ENCODE results near the gene LIPM. TPM values are rescaled to one million over a fixed set of nuclear protein-coding genes. Genes with fewer than 3 reads are reported as not detected.

LIPM gene
- total and polyA plus RNA-seq, 10 donors: not detected

GRCh38 chr10:88804083-88804812 is 1.7 kb downstream of the LIPM start:
- Histone ChIP-seq H3K27me3 (replicated peaks in 1 of 7) (no peaks in the 10 kb centered on the region), H3K27ac (no peak overlapping the region), H3K36me3 (no peaks in the 10 kb centered on the region), H3K4me1 (no peaks in the 10 kb centered on the region), H3K4me3 (no peak overlapping the region), H3K9me3 (no peaks in the 10 kb centered on the region)
- intact Hi-C loops (cut with DNase I; ENCODE audit: low total_unique reads): loop anchor here (10.0 kb wide), 1 partner anchor 229 kb away; no protein-coding TSS in a partner anchor
- TF ChIP-seq CTCF (IDR thresholded peaks at IDR 0.05 in 8 of 11, conservative IDR thresholded peaks at IDR 0.05 in 3 of 11): no peak
- TF ChIP-seq POLR2AphosphoS5 (IDR thresholded peaks at IDR 0.05): no peak
- no peak for TF ChIP-seq POLR2A (IDR thresholded peaks at IDR 0.05)
- no peak for DNase-seq
- WGBS, 5 donors: 63 to 87% (median 80%) methylated on average over 6 of the region's 6 CpGs

- Histone ChIP-seq H3K9me3 (no peaks in the 10 kb centered on the region), H3K27ac (no peak overlapping the region), H3K4me1 (peaks cover 0 to 6% (median 0%) of the 10 kb centered on the region in 6 donors), H3K4me3 (no peak overlapping the region), H3K27me3 (replicated peaks in 1 of 7) (no peaks in the 10 kb centered on the region), H3K36me3 (no peaks in the 10 kb centered on the region)
- no peak for DNase-seq
- intact Hi-C loops (cut with DNase I; ENCODE audit: low total_unique reads): loop anchor here (10.0 kb wide), 1 partner anchor 231 kb away; no protein-coding TSS in a partner anchor
- WGBS, 5 donors: 19 to 37% (median 25%) methylated on average over 2 of the region's 2 CpGs
- TF ChIP-seq POLR2AphosphoS5 (IDR thresholded peaks at IDR 0.05) (no peak), CTCF (IDR thresholded peaks at IDR 0.05 in 8 of 11, conservative IDR thresholded peaks at IDR 0.05 in 3 of 11) (no peak), POLR2A (IDR thresholded peaks at IDR 0.05) (no peak)
Observed at GRCh38 chr10:88805361-88805760, 2.8 kb downstream of the LIPM start.

- no peak for DNase-seq
- TF ChIP-seq POLR2AphosphoS5 (IDR thresholded peaks at IDR 0.05) (no peak), POLR2A (IDR thresholded peaks at IDR 0.05) (no peak), CTCF (IDR thresholded peaks at IDR 0.05 in 8 of 11, conservative IDR thresholded peaks at IDR 0.05 in 3 of 11) (no peak)
- Histone ChIP-seq H3K4me3 (no peak overlapping the region), H3K27ac (no peak overlapping the region), H3K4me1 (peaks cover 0 to 9% (median 0%) of the 10 kb centered on the region in 6 donors), H3K36me3 (no peaks in the 10 kb centered on the region), H3K27me3 (replicated peaks in 1 of 7) (no peaks in the 10 kb centered on the region), H3K9me3 (no peaks in the 10 kb centered on the region)
- intact Hi-C loops (cut with DNase I; ENCODE audit: low total_unique reads): loop anchor here (10.0 kb wide), 1 partner anchor 231 kb away; no protein-coding TSS in a partner anchor
- 51 to 83% (median 72%) methylated on average over 3 of the region's 3 CpGs for WGBS, 5 donors
Observed at GRCh38 chr10:88805924-88806323, 3.4 kb downstream of the LIPM start.

- 69 to 87% (median 85%) methylated on average over 4 of the region's 4 CpGs for WGBS, 5 donors
- no peak overlapping the region for H3K4me3 ChIP-seq
- H3K9me3 ChIP-seq: no peaks in the 10 kb centered on the region
- no peaks in the 10 kb centered on the region for H3K36me3 ChIP-seq
- intact Hi-C loops (cut with DNase I; ENCODE audit: low total_unique reads): loop anchor here (10.0 kb wide), 1 partner anchor 235 kb away; no protein-coding TSS in a partner anchor
- no peak for DNase-seq
- TF ChIP-seq POLR2AphosphoS5 (IDR thresholded peaks at IDR 0.05): no peak
- TF ChIP-seq CTCF (IDR thresholded peaks at IDR 0.05 in 8 of 11, conservative IDR thresholded peaks at IDR 0.05 in 3 of 11): no peak
- TF ChIP-seq POLR2A (IDR thresholded peaks at IDR 0.05): no peak
- H3K4me1 ChIP-seq: peaks cover 0 to 9% (median 0%) of the 10 kb centered on the region in 6 donors
- H3K27me3 ChIP-seq (replicated peaks in 1 of 7): no peaks in the 10 kb centered on the region
- no peak overlapping the region for H3K27ac ChIP-seq
Observed at GRCh38 chr10:88809621-88810020, 7.1 kb downstream of the LIPM start.
